ENCODE data around the gene ZBTB8A. TPM values are rescaled to one million over a fixed set of nuclear protein-coding genes. Genes with fewer than 3 reads are reported as not detected.

The ZBTB8A gene
- polyA plus RNA-seq, 1 of the 3 experiments (the other 2 are of a cell fraction): 1.3 TPM

DNA sequence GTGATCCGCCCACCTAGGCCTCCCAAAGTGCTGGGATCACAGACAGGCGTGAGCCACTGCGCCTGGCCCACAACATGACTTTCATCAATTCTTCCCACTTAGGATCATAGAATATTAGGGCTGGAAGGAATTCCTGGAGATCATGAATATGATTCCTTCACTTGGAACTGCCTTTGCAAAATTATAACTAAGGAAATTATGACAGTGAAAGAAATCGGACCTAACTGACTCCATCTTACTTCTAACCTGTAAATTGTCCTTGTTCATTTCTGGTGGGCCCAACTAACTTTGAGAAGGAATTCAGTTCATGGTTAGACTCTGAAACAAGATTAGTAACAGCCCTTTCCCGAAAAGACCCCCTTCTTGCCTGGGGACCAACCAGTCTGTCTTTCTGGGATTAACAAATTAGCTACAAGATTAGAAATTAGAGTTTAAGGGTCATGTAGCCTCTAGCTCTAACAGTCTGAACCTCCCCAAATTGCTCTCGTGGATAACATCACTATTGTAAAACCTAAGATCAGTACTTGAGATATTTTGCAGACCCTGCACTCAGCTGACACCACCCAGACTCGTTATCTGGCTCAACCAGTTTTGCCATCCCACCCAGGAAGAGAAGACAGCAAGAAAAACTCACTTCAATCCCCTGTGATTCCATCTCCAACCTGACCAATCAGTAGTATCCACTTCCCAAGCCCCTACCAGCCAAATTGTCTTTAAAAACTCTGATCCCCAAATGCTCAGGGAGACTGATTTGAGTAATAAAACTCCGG is 96.5 kb downstream of the ZBTB8A start:
- H3K27me3 ChIP-seq (ENCODE audit: insufficient read depth): no peaks in the 10 kb centered on the region
- peaks cover 10 to 44% of the 10 kb centered on the region in 2 experiments for H3K36me3 ChIP-seq (replicated peaks in 1 of 2; ENCODE audit: control insufficient read depth in 1 of 2, insufficient read depth in 2 of 2, low read length in 1 of 2)
- H3K27ac ChIP-seq (ENCODE audit: low read depth in 2 of 2, low read length in 1 of 2): no peak overlapping the region
- H3K9me3 ChIP-seq: no peaks in the 10 kb centered on the region
- H3K4me3 ChIP-seq (ENCODE audit: low read depth in 2 of 2, low read length in 1 of 2): no peak overlapping the region
- peaks cover 62% of the 10 kb centered on the region for H3K79me2 ChIP-seq (ENCODE audit: insufficient read depth)
- 94% methylated on average over 8 of the region's 8 CpGs for WGBS (ENCODE audit: low lambda C conversion rate)
- TF ChIP-seq RXRA (IDR thresholded peaks at IDR 0.05; ENCODE audit: borderline replicate concordance, low read depth) (no peak), TEAD4 (IDR thresholded peaks at IDR 0.05; ENCODE audit: borderline replicate concordance, insufficient read depth) (no peak), MEF2A (IDR thresholded peaks at IDR 0.05; ENCODE audit: borderline replicate concordance, low read depth) (no peak), YY1 (IDR thresholded peaks at IDR 0.05; ENCODE audit: low read depth) (no peak), REST (IDR thresholded peaks at IDR 0.05; ENCODE audit: low read depth, low read length) (no peak)
- POLR2A ChIA-PET: no interaction called here
- H3K9me2 ChIP-seq: no peaks in the 10 kb centered on the region
- no peak overlapping the region for H3K9ac ChIP-seq
- CTCF ChIA-PET: interaction anchor here (0.7 to 0.8 kb wide), 2 partner anchors 15 to 116 kb away, joined by 3 to 4 read pairs; no protein-coding TSS in a partner anchor
- 0 out of 4 replicates have a peak, but pooled peaks cover 0 to 3% of the 10 kb centered on the region in 2 experiments for H3K4me1 ChIP-seq (ENCODE audit: control insufficient read depth in 1 of 2, insufficient read depth in 2 of 2, low read depth in 1 of 2, low read length in 1 of 2)
- no peak for DNase-seq
- no peak overlapping the region for H3K4me2 ChIP-seq
- peaks cover 11% of the 10 kb centered on the region; the same call in 1 of the 2 replicates for H4K20me1 ChIP-seq (ENCODE audit: insufficient read depth)
- H2AFZ ChIP-seq (ENCODE audit: low read depth): no peak overlapping the region
- H3F3A ChIP-seq (replicated peaks; ENCODE audit: insufficient read depth): peaks cover 4% of the 10 kb centered on the region

DNA sequence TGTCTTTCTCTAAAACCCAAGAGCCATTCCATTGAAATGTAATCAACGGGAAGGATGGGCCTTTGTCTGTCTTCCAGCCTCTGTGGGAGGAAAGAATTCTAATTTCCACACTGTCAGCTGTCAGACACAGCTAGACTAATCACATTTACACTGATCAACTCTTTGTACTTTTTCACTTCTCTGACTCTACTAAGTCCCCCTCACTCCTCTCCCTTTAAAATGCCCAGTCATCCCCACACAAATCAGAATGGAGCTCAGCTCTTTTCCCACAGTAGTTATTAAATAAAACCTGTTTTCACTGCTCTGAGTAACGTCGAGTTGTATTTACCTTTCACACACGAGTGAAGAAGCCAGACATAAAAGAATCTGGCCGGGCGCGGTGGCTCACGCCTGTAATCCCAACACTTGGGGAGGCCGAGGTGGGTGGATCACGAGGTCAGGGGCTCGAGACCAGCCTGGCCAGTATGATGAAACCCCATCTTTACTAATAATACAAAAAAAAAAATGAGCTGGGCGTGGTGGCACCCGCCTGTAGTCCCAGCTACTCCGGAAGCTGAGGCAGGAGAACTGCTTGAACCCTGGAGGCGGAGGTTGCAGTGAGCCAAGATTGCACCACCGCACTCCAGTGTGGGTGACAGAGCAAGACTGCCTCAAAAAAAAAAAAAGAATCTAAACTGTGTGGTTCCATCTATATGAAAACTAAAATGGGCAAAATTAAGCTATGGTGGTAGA is 97.9 kb downstream of the ZBTB8A start:
- Histone ChIP-seq H3K4me1 (ENCODE audit: control insufficient read depth in 1 of 2, insufficient read depth in 2 of 2, low read depth in 1 of 2, low read length in 1 of 2) (0 out of 4 replicates have a peak, but pooled peaks cover 0 to 3% of the 10 kb centered on the region in 2 experiments), H3K9ac (no peak overlapping the region), H2AFZ (ENCODE audit: low read depth) (no peak overlapping the region), H3K27ac (ENCODE audit: low read depth in 2 of 2, low read length in 1 of 2) (no peak overlapping the region), H3K27me3 (ENCODE audit: insufficient read depth) (no peaks in the 10 kb centered on the region), H3K36me3 (replicated peaks in 1 of 2; ENCODE audit: control insufficient read depth in 1 of 2, insufficient read depth in 2 of 2, low read length in 1 of 2) (peaks cover 10 to 38% of the 10 kb centered on the region in 2 experiments), H3K79me2 (ENCODE audit: insufficient read depth) (peaks cover 71% of the 10 kb centered on the region), H3F3A (replicated peaks; ENCODE audit: insufficient read depth) (peaks cover 4% of the 10 kb centered on the region), H4K20me1 (ENCODE audit: insufficient read depth) (peaks cover 11% of the 10 kb centered on the region; the same call in 1 of the 2 replicates), H3K4me3 (ENCODE audit: low read depth in 2 of 2, low read length in 1 of 2) (no peak overlapping the region), H3K9me2 (no peaks in the 10 kb centered on the region), H3K9me3 (no peaks in the 10 kb centered on the region), H3K4me2 (no peak overlapping the region)
- ChIA-PET CTCF (no interaction called here), POLR2A (no interaction called here)
- TF ChIP-seq TAF1 (IDR thresholded peaks at IDR 0.05; ENCODE audit: borderline replicate concordance, low read depth, low read length) (no peak), GATA2 (CRISPR knock-in tag; IDR thresholded peaks at IDR 0.05) (no peak), SMC3 (IDR thresholded peaks at IDR 0.05; ENCODE audit: low read depth, low read length) (no peak), USF2 (IDR thresholded peaks at IDR 0.05; ENCODE audit: borderline replicate concordance, low read depth, low read length) (no peak), RAD21 (IDR thresholded peaks at IDR 0.05; ENCODE audit: low read length) (no peak), GABPA (IDR thresholded peaks at IDR 0.05; ENCODE audit: low read depth) (no peak), SIN3A (IDR thresholded peaks at IDR 0.05; ENCODE audit: borderline replicate concordance, low read depth, low read length) (no peak), FOSL2 (IDR thresholded peaks at IDR 0.05; ENCODE audit: borderline replicate concordance, low read depth) (no peak), EZH2phosphoT487 (IDR thresholded peaks at IDR 0.05; ENCODE audit: borderline replicate concordance, low read depth) (no peak), JUND (IDR thresholded peaks at IDR 0.05) (no peak), YY1 (IDR thresholded peaks at IDR 0.05; ENCODE audit: low read depth) (no peak), FOXJ3 (CRISPR knock-in tag; IDR thresholded peaks at IDR 0.05) (no peak), RCOR1 (IDR thresholded peaks at IDR 0.05; ENCODE audit: low read length) (no peak)
- TF ChIP-seq, protein P1, sequence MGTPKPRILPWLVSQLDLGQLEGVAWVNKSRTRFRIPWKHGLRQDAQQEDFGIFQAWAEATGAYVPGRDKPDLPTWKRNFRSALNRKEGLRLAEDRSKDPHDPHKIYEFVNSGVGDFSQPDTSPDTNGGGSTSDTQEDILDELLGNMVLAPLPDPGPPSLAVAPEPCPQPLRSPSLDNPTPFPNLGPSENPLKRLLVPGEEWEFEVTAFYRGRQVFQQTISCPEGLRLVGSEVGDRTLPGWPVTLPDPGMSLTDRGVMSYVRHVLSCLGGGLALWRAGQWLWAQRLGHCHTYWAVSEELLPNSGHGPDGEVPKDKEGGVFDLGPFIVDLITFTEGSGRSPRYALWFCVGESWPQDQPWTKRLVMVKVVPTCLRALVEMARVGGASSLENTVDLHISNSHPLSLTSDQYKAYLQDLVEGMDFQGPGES (IDR thresholded peaks at IDR 0.05; ENCODE audit: low read depth, low read length): no peak
- 91% methylated on average over 16 of the region's 16 CpGs for WGBS (ENCODE audit: low lambda C conversion rate)
- no peak for DNase-seq

All from SK-N-SH (cell line).